HEK293 (cell line): ENCODE data around the gene NDUFV2.

Experiments used
- CTCF ChIA-PET: fragments of 350-600 bp; formaldehyde crosslinking; extraction: SDS; loops from one replicate; lab custom pipeline; 2021; ENCODE audit warnings: antibody characterized with exemption; lab: Yijun Ruan, JAX
- POLR2A ChIA-PET: fragments of 300-600 bp; formaldehyde crosslinking; extraction: SDS; loops from one replicate; lab custom pipeline; 2020; ENCODE audit warnings: antibody characterized with exemption, inconsistent platforms; lab: Yijun Ruan, JAX
- H3K27ac ChIP-seq: fragments of 200-500 bp; sonication (Bioruptor generic); 2 replicates; pipeline ENCODE4 v1.5.1; 2014; ENCODE audit warnings: low read depth, low read length, control low read depth, inconsistent platforms; ENCODE audit errors: extremely low read depth
- H3K36me3 ChIP-seq, 2 experiments: fragments of 200-500 bp in 1 of 2; sonication (Bioruptor generic) in 1 of 2; 1 replicate in 1 of 2; 2 replicates in 1 of 2; pipeline ENCODE4 v1.5.1; 2014 to 2017; ENCODE audit warnings: inconsistent platforms in 2 of 2, low read length in 2 of 2; ENCODE audit not compliant: control insufficient read depth in 2 of 2, insufficient read depth in 1 of 2
- H3K4me1 ChIP-seq: fragments of 200-500 bp; sonication (Bioruptor generic); 2 replicates; pipeline ENCODE4 v1.5.1; 2014; ENCODE audit warnings: mild to moderate bottlenecking, low read length, inconsistent platforms; ENCODE audit not compliant: control insufficient read depth, insufficient read depth
- H3K4me3 ChIP-seq: 2 replicates; pipeline ENCODE4 v1.5.1; 2011; ENCODE audit warnings: low read depth, mild to moderate bottlenecking, control low read depth, low read length, moderate library complexity
- H3K9me3 ChIP-seq: fragments of 200-500 bp; sonication (Bioruptor generic); 2 replicates; pipeline ENCODE4 v1.5.1; 2014; ENCODE audit warnings: low read depth, low read length, inconsistent platforms; ENCODE audit not compliant: control insufficient read depth, insufficient read depth
- RBAK ChIP-seq: fragments of 450-650 bp; formaldehyde crosslinking; IDR thresholded peaks from 2 replicates; pipeline ENCODE4 v1.5.1; 2016; ENCODE audit warnings: missing biosample characterization, missing genetic modification characterization
- ZBTB17 ChIP-seq: fragments of 450-650 bp; formaldehyde crosslinking; IDR thresholded peaks from 2 replicates; pipeline ENCODE4 v1.5.1; 2016; ENCODE audit warnings: missing biosample characterization, missing genetic modification characterization
- ZIC2 ChIP-seq: fragments of 450-650 bp; formaldehyde crosslinking; IDR thresholded peaks from 2 replicates; pipeline ENCODE4 v1.5.1; 2016; ENCODE audit warnings: missing biosample characterization, missing genetic modification characterization
- ZNF223 ChIP-seq: fragments of 450-650 bp; formaldehyde crosslinking; IDR thresholded peaks from 2 replicates; pipeline ENCODE4 v1.5.1; 2016; ENCODE audit warnings: missing biosample characterization, missing genetic modification characterization
- ZNF335 ChIP-seq: fragments of 450-650 bp; formaldehyde crosslinking; conservative IDR thresholded peaks from 2 replicates; pipeline ENCODE4 v1.5.1; 2016; ENCODE audit warnings: missing biosample characterization, missing genetic modification characterization
- ZNF423 ChIP-seq: fragments of 450-650 bp; formaldehyde crosslinking; IDR thresholded peaks from 2 replicates; pipeline ENCODE4 v1.5.1; 2016; ENCODE audit warnings: missing biosample characterization, missing genetic modification characterization
- ZNF426 ChIP-seq: fragments of 450-650 bp; formaldehyde crosslinking; IDR thresholded peaks from 2 replicates; pipeline ENCODE4 v1.5.1; 2017; ENCODE audit warnings: missing biosample characterization, missing genetic modification characterization, mild to moderate bottlenecking, inconsistent platforms, moderate library complexity
- ZNF449 ChIP-seq: fragments of 450-650 bp; formaldehyde crosslinking; IDR thresholded peaks from 2 replicates; pipeline ENCODE4 v1.5.1; 2017; ENCODE audit warnings: missing biosample characterization, mild to moderate bottlenecking, missing genetic modification characterization, moderate library complexity
- ZNF558 ChIP-seq: fragments of 450-650 bp; formaldehyde crosslinking; IDR thresholded peaks from 2 replicates; pipeline ENCODE4 v1.5.1; 2016; ENCODE audit warnings: missing biosample characterization, missing genetic modification characterization
- ZNF610 ChIP-seq: fragments of 450-650 bp; formaldehyde crosslinking; IDR thresholded peaks from 2 replicates; pipeline ENCODE4 v1.5.1; 2016; ENCODE audit warnings: missing biosample characterization, missing genetic modification characterization, borderline replicate concordance
- ZNF629 ChIP-seq: fragments of 450-650 bp; formaldehyde crosslinking; IDR thresholded peaks from 2 replicates; pipeline ENCODE4 v1.5.1; 2017; ENCODE audit warnings: missing biosample characterization, missing genetic modification characterization
- ZNF639 ChIP-seq: fragments of 450-650 bp; formaldehyde crosslinking; IDR thresholded peaks from 2 replicates; pipeline ENCODE4 v1.5.1; 2016; ENCODE audit warnings: missing biosample characterization, missing genetic modification characterization
- ZNF654 ChIP-seq: fragments of 450-650 bp; formaldehyde crosslinking; IDR thresholded peaks from 2 replicates; pipeline ENCODE4 v1.5.1; 2016; ENCODE audit warnings: low read depth, missing biosample characterization, missing genetic modification characterization
- ZNF707 ChIP-seq: fragments of 450-650 bp; formaldehyde crosslinking; IDR thresholded peaks from 2 replicates; pipeline ENCODE4 v1.5.1; 2016; ENCODE audit warnings: missing biosample characterization, missing genetic modification characterization
- ZNF747 ChIP-seq: fragments of 450-650 bp; formaldehyde crosslinking; IDR thresholded peaks from 2 replicates; pipeline ENCODE4 v1.5.1; 2016; ENCODE audit warnings: missing biosample characterization, missing genetic modification characterization
- TF ChIP-seq, protein P1 (sequence below): fragments of 450-650 bp; formaldehyde crosslinking; conservative IDR thresholded peaks from 2 replicates; pipeline ENCODE4 v1.5.1; 2016; ENCODE audit warnings: low read depth, missing biosample characterization, missing genetic modification characterization
- TF ChIP-seq, protein P2 (sequence below): fragments of 450-650 bp; formaldehyde crosslinking; IDR thresholded peaks from 2 replicates; pipeline ENCODE4 v1.5.1; 2016; ENCODE audit warnings: missing biosample characterization, missing genetic modification characterization
- TF ChIP-seq, protein P3 (sequence below): fragments of 450-650 bp; formaldehyde crosslinking; IDR thresholded peaks from 2 replicates; pipeline ENCODE4 v1.5.1; 2017; ENCODE audit warnings: missing biosample characterization, missing genetic modification characterization
- TF ChIP-seq, protein P4 (sequence below): fragments of 450-650 bp; formaldehyde crosslinking; IDR thresholded peaks from 2 replicates; pipeline ENCODE4 v1.5.1; 2017; ENCODE audit warnings: missing biosample characterization, missing genetic modification characterization

NDUFV2 gene

GRCh38 chr18:9100796-9101195, 1.7 kb upstream of the NDUFV2 start:
- Histone ChIP-seq H3K4me1 (peaks cover 15% of the 10 kb centered on the region; the same call in 1 of the 2 replicates), H3K36me3 (0 out of 3 replicates have a peak, but pooled peaks cover 0 to 4% of the 10 kb centered on the region in 2 experiments), H3K27ac (no peak overlapping the region)
- CTCF ChIA-PET = interaction anchor here (1.2 to 1.3 kb wide), 2 partner anchors 27 to 117 kb away, joined by 3 to 4 read pairs; no protein-coding TSS in a partner anchor
- POLR2A ChIA-PET = no interaction called here
- TF ChIP-seq ZNF639 (tag by site-specific recombination) = no peak
- TF ChIP-seq ZNF335 (tag by site-specific recombination) = peak; percentile 77
- TF ChIP-seq ZNF747 (tag by site-specific recombination) = no peak
- no peak for TF ChIP-seq ZNF223 (tag by site-specific recombination)
- TF ChIP-seq, all 188 proteins: peak for 1
- Histone ChIP-seq H3K4me3 (no peak overlapping the region), H3K9me3 (no peaks in the 10 kb centered on the region)

DNA sequence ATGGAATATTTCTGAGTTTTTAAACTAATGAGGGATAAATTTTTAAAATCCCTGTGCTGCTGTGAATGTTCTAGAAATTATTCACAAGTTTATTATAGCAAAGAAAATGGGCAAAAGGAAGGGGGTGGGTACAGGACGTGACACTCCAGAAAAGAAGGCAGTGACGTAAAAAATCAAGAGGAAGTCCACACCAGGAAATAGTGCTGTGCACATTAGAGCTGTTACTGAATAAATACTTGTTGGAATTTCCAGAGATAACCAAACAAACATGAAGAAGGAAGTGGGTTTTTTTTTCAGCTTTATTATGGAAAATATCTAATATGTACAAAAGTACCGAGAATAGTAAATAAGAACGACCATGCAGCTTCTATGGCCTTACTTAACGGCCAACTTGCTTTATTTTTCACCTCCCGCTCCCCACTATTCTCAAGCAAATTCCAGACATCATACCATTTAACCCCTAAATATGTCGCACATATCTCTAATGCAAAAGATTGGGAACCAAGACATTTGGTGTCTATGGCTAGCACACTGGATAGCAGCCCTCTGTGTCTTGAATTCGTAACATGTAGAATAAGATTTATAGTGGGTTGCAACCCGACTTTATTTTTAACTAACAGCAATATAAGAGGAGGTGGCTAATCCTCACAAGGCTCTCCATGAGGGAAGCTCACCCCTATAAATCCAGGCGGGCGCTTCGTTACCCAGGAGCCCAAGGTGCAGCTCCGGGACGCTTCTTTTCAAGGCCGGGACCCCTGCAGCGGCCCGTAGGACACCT, 580 bp upstream of the NDUFV2 start:
- no peaks in the 10 kb centered on the region for H3K9me3 ChIP-seq
- ChIA-PET CTCF (interaction anchor here (0.8 kb wide), 2 partner anchors 14 to 36 kb away, joined by 3 to 4 read pairs; no protein-coding TSS in a partner anchor), POLR2A (interaction anchor here (0.9 to 3.4 kb wide), 6 partner anchors 16 to 811 kb away, joined by 3 to 29 read pairs (median 4); partner anchors contain the start of gene ANKRD12)
- 0 out of 3 replicates have a peak, but pooled peaks cover 0 to 4% of the 10 kb centered on the region in 2 experiments for H3K36me3 ChIP-seq
- peak overlapping the region; percentile 31 for H3K4me3 ChIP-seq
- peaks cover 25% of the 10 kb centered on the region; the same call in 1 of the 2 replicates for H3K4me1 ChIP-seq
- H3K27ac ChIP-seq = peak overlapping the region; percentile 7; the same call in 1 of the 2 replicates
- peak; percentile 86 for TF ChIP-seq ZNF629 (tag by site-specific recombination)
- TF ChIP-seq, protein P1, sequence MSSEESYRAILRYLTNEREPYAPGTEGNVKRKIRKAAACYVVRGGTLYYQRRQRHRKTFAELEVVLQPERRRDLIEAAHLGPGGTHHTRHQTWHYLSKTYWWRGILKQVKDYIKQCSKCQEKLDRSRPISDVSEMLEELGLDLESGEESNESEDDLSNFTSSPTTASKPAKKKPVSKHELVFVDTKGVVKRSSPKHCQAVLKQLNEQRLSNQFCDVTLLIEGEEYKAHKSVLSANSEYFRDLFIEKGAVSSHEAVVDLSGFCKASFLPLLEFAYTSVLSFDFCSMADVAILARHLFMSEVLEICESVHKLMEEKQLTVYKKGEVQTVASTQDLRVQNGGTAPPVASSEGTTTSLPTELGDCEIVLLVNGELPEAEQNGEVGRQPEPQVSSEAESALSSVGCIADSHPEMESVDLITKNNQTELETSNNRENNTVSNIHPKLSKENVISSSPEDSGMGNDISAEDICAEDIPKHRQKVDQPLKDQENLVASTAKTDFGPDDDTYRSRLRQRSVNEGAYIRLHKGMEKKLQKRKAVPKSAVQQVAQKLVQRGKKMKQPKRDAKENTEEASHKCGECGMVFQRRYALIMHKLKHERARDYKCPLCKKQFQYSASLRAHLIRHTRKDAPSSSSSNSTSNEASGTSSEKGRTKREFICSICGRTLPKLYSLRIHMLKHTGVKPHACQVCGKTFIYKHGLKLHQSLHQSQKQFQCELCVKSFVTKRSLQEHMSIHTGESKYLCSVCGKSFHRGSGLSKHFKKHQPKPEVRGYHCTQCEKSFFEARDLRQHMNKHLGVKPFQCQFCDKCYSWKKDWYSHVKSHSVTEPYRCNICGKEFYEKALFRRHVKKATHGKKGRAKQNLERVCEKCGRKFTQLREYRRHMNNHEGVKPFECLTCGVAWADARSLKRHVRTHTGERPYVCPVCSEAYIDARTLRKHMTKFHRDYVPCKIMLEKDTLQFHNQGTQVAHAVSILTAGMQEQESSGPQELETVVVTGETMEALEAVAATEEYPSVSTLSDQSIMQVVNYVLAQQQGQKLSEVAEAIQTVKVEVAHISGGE (tag by site-specific recombination) = peak; percentile 26; the same call in 1 of the 2 replicates
- TF ChIP-seq, protein P2, sequence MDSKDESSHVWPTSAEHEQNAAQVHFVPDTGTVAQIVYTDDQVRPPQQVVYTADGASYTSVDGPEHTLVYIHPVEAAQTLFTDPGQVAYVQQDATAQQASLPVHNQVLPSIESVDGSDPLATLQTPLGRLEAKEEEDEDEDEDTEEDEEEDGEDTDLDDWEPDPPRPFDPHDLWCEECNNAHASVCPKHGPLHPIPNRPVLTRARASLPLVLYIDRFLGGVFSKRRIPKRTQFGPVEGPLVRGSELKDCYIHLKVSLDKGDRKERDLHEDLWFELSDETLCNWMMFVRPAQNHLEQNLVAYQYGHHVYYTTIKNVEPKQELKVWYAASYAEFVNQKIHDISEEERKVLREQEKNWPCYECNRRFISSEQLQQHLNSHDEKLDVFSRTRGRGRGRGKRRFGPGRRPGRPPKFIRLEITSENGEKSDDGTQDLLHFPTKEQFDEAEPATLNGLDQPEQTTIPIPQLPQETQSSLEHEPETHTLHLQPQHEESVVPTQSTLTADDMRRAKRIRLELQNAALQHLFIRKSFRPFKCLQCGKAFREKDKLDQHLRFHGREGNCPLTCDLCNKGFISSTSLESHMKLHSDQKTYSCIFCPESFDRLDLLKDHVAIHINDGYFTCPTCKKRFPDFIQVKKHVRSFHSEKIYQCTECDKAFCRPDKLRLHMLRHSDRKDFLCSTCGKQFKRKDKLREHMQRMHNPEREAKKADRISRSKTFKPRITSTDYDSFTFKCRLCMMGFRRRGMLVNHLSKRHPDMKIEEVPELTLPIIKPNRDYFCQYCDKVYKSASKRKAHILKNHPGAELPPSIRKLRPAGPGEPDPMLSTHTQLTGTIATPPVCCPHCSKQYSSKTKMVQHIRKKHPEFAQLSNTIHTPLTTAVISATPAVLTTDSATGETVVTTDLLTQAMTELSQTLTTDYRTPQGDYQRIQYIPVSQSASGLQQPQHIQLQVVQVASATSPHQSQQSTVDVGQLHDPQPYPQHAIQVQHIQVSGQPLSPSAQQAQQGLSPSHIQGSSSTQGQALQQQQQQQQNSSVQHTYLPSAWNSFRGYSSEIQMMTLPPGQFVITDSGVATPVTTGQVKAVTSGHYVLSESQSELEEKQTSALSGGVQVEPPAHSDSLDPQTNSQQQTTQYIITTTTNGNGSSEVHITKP (tag by site-specific recombination) = no peak
- TF ChIP-seq ZNF426 (tag by site-specific recombination) = no peak
- no peak for TF ChIP-seq ZNF558 (tag by site-specific recombination)
- TF ChIP-seq, protein P3, sequence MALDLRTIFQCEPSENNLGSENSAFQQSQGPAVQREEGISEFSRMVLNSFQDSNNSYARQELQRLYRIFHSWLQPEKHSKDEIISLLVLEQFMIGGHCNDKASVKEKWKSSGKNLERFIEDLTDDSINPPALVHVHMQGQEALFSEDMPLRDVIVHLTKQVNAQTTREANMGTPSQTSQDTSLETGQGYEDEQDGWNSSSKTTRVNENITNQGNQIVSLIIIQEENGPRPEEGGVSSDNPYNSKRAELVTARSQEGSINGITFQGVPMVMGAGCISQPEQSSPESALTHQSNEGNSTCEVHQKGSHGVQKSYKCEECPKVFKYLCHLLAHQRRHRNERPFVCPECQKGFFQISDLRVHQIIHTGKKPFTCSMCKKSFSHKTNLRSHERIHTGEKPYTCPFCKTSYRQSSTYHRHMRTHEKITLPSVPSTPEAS (tag by site-specific recombination) = no peak
- TF ChIP-seq, protein P4, sequence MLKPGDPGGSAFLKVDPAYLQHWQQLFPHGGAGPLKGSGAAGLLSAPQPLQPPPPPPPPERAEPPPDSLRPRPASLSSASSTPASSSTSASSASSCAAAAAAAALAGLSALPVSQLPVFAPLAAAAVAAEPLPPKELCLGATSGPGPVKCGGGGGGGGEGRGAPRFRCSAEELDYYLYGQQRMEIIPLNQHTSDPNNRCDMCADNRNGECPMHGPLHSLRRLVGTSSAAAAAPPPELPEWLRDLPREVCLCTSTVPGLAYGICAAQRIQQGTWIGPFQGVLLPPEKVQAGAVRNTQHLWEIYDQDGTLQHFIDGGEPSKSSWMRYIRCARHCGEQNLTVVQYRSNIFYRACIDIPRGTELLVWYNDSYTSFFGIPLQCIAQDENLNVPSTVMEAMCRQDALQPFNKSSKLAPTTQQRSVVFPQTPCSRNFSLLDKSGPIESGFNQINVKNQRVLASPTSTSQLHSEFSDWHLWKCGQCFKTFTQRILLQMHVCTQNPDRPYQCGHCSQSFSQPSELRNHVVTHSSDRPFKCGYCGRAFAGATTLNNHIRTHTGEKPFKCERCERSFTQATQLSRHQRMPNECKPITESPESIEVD (tag by site-specific recombination) = 0 out of 2 replicates have a peak, but pooled peaks have one; percentile 12
- TF ChIP-seq ZIC2 = no peak
- TF ChIP-seq ZNF654 = no peak
- no peak for TF ChIP-seq ZNF223 (tag by site-specific recombination)
- TF ChIP-seq RBAK = no peak
- TF ChIP-seq ZNF423 (tag by site-specific recombination) = 0 out of 2 replicates have a peak, but pooled peaks have one; percentile 34
- TF ChIP-seq ZNF449 (tag by site-specific recombination) = no peak
- no peak for TF ChIP-seq ZBTB17 (tag by site-specific recombination)
- no peak for TF ChIP-seq ZNF707 (tag by site-specific recombination)
- TF ChIP-seq ZNF610 (tag by site-specific recombination) = no peak
